ENCODE results near the gene JAG1.
"Not testable (repeated sequence)": the region's sequence is repeated elsewhere in the genome, so short reads cannot be mapped to it uniquely, and the experiment has no call there.

JAG1 gene

GRCh38 chr20:10590950-10591671 lies 82.7 kb downstream of the JAG1 start:
- Histone ChIP-seq H3K36me3 (ENCODE audit: control insufficient read depth, insufficient read depth, low read length) (no peaks in the 10 kb centered on the region), H2AFZ (peak overlapping the region; percentile 36), H3K27ac (peak overlapping the region; percentile 70), H3K9me3 (ENCODE audit: control insufficient read depth, low read length) (no peaks in the 10 kb centered on the region), H3K4me3 (ENCODE audit: low read depth, low read length) (no peak overlapping the region), H3K27me3 (ENCODE audit: control insufficient read depth, insufficient read depth, low read length) (no peaks in the 10 kb centered on the region), H3K4me1 (peaks cover 30% of the 10 kb centered on the region), H3K79me2 (peaks cover 4% of the 10 kb centered on the region), H3K4me2 (ENCODE audit: low read length) (no peak overlapping the region), H3K9ac (no peak overlapping the region)
- no peak for TF ChIP-seq CTCF (IDR thresholded peaks at IDR 0.05)

GRCh38 chr20:10590446-10590845 lies 83.4 kb downstream of the JAG1 start:
- H3K27me3 ChIP-seq (ENCODE audit: control insufficient read depth, insufficient read depth, low read length); H3K36me3 ChIP-seq (ENCODE audit: control insufficient read depth, insufficient read depth, low read length); H3K4me2 ChIP-seq (ENCODE audit: low read length); H3K9ac ChIP-seq; H3K79me2 ChIP-seq; H3K4me3 ChIP-seq (ENCODE audit: low read depth, low read length); H3K9me3 ChIP-seq (ENCODE audit: control insufficient read depth, low read length): not testable (repeated sequence)
- Histone ChIP-seq H3K27ac (peak overlapping the region; percentile 70), H3K4me1 (peaks cover 25% of the 10 kb centered on the region), H2AFZ (peak overlapping the region; percentile 36)
